CD4-positive, alpha-beta T cell treated with Interleukin-12 subunit alpha and Interleukin-12 subunit beta, for 1 hour (primary cell): Measurements from ENCODE around the gene FBXL17.
"Not testable (repeated sequence)": the region's sequence is repeated elsewhere in the genome, so short reads cannot be mapped to it uniquely, and the experiment has no call there.

Experiments used
- DNase-seq: peaks from one replicate; pipeline ENCODE4 v3.0.0-alpha.2; 2020

Gene FBXL17

DNA sequence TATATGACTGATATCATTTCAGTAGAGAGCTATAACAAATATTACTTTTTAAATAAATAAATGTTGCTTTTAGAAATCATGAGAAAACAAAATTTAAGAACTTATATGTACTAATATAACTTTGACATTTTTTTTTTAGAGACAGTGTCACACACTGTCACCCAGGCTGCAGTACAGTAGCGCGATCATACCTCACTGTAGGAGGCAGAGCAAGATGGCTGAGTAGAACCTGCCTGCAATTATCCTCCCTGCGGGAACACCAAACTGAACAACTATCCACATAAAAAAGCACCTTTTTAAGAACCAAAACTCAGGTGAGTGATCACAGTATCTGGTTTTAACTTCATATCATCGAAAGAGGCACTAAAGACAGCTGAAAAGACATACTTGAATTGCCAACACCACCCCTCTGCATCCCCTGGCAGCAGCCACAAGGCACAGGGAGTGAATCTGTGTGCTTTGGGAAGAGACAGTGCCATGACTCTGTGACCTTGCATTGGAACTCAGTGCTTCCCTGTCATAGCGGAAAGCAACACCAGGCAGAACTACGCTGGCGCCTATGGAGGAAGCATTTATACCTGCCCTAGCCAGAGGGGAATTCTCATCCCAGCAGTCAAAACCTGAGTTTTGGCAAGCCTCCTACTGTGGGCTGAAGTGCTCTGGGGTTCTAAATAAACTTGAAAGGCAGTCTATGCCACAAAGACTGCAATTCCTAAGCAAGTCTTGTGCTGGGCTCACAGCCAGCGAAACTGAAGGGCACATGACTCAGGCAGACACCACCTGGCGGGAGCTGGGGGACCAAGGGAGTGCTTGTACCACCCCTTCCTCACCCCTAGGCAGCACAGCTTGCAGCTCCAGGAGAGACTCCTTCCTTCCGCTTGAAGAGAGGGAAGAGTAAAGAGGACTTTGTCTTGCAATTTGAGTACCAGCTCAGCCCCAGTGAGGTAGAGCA is 142.7 kb downstream of the FBXL17 start:
- DNase-seq, result no peak

DNA sequence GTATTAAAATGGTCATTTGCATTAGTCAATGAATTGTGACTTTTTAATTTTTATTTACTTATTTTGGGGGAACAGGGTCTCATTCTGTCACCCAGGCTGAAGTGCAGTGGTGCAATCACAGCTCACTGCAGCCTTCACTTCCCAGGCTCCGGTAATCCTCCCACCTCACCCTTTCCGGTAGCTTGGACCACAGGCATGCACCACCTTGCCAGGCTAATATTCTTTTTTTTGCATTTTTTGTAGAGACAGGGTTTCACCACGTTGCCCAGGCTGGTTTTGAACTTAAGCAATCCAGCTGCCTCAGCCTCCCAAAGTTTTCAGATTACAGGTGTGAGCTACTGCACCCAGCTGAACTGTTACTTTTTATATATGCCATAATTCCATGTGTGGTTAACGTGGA is 143.4 kb downstream of the FBXL17 start:
- DNase-seq, result no peak

DNA sequence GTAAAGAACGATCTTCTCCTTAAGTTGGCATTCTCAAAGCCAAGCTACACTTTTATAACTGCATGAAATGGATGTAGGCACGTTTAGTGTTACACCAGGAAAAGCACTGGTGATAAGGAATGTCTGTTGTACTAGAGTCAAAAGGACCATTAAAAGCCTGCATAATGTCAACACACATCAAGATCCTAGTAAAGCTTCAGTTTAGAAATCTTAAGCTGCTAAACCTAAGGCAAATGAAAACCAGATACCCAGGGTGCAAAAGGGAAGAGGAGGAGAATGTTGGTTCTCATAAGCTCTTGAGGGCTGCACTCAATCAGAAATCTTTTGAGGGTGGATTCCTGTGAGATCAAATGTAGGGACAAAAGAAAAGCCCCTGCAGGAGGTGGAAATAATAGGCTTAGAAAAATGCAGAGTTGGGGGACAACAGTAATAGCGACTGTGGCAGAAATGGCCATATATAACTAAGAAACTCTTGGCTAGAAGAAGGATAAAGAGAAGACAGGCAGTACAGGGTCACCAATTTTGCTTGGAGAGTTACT is 148.2 kb downstream of the FBXL17 start:
- DNase-seq, result no peak

DNA sequence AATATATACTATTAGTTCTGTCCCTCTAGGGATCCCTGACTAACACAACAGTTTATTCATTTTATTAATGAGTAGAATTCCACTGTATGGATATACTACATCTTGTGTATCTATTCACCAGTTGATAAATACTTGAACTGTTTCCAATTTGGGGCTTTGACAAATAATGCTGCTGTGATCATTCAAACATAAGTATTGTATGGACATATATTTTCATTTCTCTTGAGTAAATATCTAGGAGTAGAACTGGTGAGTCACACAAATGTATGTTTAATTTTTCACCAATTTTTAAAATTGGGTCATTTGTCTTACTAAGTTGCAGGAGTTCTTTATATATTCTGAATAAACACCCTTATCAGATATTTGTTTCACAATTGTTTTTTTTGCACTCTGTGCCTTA is 149.1 kb downstream of the FBXL17 start:
- no peak for DNase-seq

DNA sequence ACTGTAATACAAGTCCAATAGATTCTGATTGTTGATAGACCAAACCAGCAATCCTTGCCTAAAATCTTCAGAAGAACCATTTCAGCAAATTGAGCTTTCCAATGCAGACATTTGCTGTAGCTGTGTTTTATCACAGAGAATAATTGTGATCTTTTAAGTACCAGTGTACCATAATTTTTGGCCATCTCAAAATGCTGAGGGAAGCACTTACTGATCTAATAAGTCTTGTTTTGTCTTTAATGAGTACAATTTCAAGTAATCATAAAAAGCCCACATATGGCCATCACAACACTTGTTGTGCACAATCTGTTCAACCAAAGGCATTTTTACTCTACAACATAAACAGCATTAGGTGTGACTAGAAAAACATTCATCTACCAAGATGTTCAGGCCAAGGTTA is 159.9 kb downstream of the FBXL17 start:
- DNase-seq, result no peak

DNA sequence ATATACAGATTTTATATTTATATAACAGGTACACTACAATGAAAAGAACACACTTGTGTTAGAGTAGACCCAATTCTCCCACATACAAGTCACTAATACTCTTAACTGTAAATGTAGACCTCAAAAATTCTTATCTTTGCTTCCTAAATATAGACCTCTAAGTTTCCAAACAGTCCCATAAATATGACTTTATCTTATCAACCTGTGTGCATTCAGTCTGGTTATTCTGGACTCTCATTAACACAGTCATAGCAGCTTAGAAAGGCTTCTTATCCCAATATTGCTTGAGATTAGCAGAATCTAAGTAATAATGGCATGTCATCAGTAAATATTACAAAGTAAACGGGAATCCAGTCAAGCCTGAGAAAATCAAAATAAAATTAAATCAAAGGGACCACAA is 161.1 kb downstream of the FBXL17 start:
- no peak for DNase-seq

DNA sequence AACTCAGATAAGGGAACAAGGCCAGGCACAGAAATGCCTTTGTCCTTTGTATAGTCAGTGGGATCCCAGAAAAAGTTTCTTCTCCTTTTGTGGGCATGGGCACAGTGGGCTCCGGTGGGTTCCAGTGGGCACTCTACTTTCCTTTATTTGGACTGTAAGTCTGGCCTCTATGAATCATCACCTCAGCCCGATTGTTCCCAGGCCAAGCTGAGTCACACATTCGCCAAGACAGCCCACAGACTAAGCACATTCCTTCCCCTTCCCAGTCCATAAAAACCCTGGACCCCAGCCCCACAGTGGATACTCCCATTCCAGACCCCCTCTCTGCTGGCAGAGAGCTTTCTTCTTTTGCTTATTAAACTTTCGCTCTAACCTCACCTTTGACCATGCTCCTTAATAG is 165.0 kb downstream of the FBXL17 start:
- DNase-seq, result no peak

DNA sequence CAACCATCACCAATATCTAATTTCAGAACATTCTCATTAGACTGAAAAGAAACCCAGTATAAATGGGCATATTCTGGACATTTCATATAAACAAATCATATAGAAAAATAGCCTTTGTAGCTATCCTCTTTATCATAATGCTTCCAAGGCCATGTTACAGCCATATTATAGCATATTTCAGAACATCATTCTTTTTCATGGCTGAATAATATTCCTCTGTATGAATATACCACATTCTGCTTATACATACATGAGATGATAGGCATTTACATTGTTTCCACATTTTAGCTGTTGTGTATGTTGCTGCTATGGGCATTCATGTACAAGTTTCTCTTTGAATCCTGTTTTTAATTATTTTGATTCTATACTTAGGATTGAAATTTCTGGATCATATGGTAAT is 167.0 kb downstream of the FBXL17 start:
- no peak for DNase-seq

DNA sequence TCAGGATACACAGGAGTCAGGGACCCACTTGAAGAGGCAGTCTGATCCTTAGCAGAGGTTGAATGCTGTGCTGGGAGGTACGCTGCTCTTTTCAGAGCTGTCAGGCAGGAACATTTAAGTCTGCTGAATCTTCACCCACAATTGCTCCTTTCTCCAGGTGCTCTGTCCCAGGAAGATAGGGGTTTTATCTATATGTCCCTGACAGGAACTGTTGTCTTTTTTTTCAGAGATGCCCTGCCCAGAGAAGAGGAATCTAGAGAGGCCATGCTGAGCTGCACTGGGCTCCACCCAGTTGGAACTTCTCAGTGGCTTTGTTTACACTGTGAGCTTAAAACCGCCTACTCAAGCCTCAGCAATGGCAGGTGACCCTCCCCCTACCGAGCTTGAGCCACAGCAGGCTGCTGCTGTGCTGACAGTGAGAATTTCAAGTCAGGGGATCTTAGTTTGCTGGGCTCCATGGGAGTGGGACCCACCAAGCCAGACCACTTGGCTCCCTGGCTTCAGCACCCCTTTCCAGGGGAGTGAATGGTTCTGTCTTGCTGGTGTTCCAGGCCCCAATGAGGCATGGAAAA is 169.0 kb downstream of the FBXL17 start:
- DNase-seq, result no peak

DNA sequence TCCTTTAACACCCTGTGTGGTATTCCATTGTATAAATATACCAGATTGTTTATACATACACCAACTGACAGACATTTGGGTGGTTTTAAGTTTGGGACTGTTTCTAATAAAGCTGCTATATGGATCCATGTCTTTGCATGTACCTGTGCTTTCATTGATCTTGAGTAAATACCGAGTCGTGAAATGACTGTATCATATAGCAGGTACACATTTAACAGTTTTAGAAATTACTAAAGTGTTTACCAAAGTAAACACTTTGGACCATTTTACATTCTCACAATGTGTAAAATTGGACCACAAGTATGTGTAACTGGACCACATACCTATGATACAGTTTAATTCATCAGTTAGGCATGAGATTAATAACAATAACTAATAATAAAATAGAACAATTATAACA is 175.2 kb downstream of the FBXL17 start:
- DNase-seq, result no peak

DNA sequence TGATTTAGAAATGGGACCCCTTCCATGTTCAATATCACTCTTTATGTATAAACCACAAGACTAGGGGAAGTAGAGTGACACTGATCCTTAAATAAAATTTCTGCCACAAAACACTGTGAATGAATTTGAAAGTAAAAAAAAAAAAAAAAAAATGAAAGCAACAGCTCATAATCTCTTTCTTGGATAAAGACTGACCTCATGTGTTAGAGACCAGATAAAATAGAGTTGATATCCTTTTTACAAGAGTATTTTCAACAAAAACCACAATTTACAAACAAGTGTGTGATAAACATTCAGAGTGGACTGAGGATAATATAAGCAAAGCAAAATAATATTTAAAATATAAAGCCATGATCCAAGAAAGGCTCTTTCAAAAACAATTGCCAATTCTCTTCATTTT is 180.2 kb downstream of the FBXL17 start:
- DNase-seq, result no peak

DNA sequence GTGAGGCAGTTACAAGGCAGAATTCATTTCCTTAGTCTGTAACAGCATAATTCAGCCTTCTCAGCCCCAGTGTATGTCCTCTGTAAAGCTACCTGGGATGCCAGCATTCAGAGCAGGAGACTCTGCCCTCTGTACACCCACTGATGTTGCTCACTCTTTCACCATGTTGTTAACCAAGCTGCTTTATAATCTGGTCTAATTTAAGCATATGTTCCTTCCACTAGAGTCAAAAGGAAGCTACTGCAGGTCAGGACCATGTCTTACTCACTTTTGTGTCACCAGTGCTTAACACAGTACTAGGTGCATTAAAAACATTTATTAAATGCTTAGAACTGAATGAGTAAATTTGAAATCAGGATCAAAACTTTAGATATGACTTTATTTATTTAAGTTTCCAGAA is 185.6 kb downstream of the FBXL17 start:
- DNase-seq, result no peak

DNA sequence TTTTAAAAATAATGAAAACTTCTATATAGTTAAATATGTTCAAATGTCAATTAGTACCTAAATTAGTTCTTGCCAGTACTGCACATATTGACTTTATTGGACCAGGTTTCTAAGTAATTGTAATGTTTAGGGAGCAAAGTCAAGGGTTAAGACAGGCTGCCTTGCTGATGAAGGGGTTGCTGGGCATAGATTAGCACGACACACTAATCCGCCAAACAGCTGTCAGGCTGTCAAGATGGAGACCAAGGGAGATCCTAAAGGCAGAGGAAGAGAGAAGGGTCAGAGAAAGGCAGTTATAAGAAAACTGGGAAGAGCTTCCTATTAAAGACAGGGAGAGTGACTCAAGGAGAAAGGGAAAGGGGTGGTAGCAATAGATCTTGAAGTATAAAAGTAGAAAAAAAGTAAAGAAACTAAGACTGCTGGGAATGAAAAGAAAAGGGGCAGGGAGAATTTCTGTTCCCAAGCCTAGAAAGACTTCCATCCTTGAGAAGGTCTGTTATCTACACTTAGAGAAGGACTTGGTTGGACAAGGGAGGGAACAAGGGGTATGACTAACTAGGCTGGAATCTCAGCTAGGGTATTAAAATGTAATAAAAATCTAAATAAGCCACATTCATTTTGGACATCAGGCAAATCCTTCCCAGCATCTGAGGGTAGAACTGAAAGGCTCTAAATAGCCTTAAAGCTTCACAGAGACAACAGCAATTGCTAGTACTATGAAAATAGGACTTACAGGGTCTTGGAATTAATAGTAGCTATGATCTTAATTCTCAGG is 188.7 kb downstream of the FBXL17 start:
- DNase-seq, result no peak

DNA sequence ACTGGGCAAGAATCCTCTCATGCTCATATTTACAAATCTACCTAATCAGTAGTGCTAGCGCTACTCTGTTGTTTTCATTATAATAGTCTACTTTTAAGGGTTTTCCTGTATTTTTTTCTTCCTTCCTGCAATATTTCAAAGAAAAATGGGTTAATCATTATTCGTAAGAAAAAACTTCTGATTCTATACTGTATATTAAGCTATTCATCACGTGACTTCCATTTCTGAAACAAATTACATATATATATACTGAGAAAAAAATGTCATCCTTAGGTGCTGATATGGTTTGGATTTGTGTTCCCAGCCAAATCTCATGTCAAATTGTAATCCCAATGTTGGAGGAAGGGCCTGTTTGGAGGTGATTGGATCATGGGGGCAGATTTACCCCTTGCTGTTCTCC is 197.0 kb downstream of the FBXL17 start:
- no peak for DNase-seq

DNA sequence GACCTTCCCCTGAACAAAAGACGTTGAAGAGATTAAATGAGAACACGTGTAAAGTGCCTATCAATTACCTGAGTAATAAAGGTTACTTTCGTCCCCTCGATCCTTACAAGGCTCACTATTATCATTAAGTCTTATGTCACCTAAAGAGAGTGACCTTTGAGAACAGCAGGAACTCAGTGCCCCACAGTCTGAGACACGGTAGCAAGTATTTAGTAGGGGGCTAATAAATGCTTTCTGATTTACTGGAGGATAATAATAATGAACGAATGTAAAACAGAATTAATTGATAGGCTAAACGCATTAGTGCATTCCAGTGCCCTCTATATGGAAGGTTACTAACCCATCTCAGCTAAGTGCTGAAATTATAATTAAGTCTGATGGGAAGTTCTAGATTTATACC is 199.9 kb downstream of the FBXL17 start:
- DNase-seq, result no peak

DNA sequence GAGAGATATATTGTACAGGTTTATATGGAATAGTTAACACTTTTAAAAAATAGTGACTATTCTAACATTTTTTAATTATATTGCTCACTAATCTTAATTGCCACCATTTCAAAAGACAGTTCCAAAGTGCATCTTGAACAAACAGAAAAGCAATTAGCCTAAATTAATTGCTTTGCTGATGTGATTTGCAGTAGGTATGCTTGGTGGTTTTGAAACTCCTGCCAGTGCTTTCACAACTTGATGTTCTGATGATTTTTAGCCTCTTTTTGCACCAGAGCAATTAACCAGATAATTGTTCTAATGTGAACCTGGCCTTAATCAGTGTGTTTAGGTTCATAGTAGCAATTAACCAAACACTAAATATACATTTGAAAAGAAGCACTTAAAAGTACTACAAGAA is 207.6 kb downstream of the FBXL17 start:
- no peak for DNase-seq

DNA sequence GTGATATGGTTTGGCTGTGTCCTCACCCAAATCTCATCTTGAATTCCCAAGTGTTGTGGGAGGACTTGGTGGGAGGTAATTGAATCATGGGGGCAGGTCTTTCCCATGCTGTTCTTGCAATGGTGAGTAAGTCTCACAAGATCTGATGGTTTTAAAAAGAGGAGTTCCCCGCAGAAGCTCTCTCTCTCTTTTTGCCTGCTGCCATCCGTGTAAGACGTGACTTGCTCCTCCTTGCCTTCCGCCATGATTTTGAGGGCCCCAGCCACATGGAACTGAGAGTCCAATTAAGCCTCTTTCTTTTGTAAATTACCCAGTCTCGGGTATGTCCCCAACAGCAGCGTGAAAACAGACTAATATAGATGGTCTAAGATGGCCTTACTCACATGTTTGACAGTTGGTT is 210.1 kb downstream of the FBXL17 start:
- DNase-seq, result no peak

DNA sequence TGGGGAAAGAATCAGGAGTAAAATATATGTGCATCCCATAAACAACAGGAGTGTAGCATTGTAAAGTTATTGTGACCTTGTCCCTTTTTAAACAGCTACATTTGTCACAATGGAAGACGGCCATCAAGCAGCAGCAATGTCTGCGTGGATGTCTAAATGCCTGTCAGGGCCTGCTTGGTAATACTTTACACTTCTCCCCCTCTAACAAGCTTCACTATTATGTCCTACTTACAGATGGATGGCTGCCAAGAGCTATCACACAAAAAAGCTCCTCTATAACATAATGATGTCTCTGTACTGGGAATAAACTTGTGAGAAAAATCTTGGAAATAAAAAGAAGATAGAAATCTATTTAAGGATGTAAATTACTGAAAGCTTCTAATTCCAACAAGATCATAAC is 213.0 kb downstream of the FBXL17 start:
- no peak for DNase-seq

DNA sequence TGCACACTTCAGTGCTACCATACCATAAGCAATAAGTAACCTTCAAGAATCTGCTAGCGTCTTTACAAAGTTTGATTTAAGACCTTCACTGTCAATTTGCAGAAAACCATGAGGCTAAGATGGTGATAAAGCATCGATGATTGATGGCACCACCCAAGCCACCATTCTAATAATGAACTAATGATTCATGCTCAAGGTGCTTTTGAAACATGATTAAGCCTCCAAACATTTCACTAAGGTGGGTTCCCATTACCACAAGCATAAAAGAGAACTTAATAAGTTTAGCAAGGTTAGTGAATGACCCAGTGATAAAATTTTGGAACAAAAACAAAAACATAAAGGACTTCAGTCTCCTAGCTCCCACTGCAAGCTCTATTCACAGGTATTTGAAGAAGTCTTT is 214.7 kb downstream of the FBXL17 start:
- no peak for DNase-seq

DNA sequence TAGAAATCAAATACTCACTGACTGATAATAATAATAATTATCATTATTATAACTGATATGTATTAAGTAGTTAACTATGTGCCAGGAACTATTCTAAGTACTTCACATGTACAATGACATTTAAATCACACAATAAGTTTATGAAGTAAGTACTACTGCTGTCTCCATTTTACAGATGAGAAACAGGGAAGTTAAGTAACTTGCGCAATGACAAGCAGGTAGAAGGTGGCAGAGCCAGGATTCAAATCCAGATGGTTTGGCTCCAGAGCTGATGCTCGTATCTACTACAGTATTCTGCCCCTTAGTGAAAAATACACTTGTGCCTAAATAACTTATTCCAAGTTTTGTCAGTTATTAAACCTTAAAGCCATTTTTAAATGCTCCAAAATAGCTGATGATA is 217.3 kb downstream of the FBXL17 start:
- no peak for DNase-seq

DNA sequence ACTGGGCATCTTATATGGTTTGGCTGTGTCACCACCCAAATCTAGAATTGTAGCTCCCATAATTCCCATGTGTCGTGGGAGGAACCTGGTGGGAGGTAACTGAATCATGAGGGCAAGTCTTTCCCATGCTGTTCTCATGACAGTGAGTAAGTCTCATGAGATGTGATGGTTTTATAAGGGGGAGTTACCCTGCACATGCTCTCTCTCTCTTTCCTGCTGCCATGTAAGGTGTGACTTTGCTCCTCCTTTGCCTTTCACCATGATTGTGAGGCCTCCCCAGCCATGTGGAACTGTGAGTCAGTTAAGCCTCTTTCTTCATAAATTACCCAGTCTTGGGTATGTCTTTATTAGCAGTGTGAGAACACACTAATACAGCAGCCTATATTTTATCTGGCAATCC is 229.0 kb downstream of the FBXL17 start:
- not testable (repeated sequence) for DNase-seq

DNA sequence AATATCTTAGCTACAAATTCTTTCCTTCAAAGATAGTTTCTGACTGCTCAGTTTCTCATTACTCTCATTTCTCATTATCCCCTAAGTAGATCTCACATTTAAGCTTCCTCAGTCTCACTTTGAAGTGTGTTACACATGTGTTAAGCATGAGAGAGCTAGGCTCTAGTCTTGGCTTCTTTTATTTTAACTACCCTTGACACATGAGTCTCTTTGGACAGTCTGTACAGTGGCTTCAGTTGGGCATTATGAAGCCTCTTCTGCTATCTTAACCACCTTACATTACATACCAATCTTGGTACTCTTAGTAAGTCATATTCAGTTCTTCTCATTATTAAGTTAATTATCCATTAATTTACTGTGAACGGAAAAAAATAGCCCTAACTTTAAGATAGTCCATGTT is 232.5 kb downstream of the FBXL17 start:
- no peak for DNase-seq

DNA sequence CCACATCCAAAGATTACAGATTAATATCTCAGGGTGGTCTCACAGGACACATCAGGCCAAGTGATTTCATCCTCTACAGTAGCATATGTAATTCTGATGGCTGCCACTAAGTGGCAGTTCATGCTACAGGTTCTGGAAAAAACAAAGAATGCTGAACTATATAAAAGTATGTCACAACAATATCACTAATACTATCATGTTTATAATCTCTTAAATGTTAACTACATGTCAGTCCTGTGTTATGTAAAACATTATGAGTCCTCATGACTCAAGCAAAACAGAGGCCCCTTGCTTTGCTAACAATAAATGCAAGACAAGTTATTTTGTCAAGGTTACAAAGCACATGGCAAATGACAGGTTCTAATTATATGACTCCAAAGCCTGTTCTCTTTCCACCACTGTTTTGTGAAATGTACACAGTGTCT is 233.2 kb downstream of the FBXL17 start:
- DNase-seq, result peak; percentile 1

DNA sequence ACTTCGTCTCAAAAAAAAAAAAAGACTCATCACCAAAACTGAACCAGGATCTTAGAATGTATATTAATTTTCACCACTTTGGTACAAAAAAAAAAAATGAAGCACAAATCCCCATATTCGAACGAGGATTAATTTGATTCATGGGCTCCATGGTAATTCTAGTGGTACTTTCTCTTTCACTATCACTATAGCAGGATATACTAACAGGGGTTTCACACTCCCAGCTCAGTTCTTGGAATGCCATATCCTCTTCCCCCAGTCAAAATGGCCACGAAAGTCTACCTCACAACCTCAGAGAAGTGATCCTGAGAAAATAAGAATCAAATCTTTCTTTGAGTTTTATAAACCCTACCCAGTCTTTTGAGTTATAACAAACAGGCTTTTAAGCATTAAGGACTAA is 235.7 kb downstream of the FBXL17 start:
- no peak for DNase-seq
